Liver (tissue), 3 donors: ENCODE results near the gene WEE1.

Experiments used
- ATF3 ChIP-seq: IDR thresholded peaks from 2 replicates; pipeline ENCODE4 v1.6.1; 2016; ENCODE audit warnings: antibody characterized with exemption
- CTCF ChIP-seq: fragments of 150-350 bp; IDR thresholded peaks from 2 replicates; pipeline ENCODE4 v1.5.1; 2017; ENCODE audit warnings: improper control_type of control experiment, low read depth, low read length; ENCODE audit not compliant: missing input control
- GABPA ChIP-seq, 2 donors: IDR thresholded peaks in 1 of 2; conservative IDR thresholded peaks in 1 of 2; 2 replicates each; pipeline ENCODE4 v1.6.1; 2016; ENCODE audit warnings: antibody characterized with exemption in 2 of 2, mild to moderate bottlenecking in 1 of 2, moderate library complexity in 1 of 2
- MAX ChIP-seq: IDR thresholded peaks from 2 replicates; pipeline ENCODE4 v1.6.1; 2016; ENCODE audit warnings: antibody characterized with exemption
- NR2F2 ChIP-seq: IDR thresholded peaks from 2 replicates; pipeline ENCODE4 v1.6.1; 2016; ENCODE audit warnings: antibody characterized with exemption
- SP1 ChIP-seq: IDR thresholded peaks from 2 replicates; pipeline ENCODE4 v1.6.1; 2018; ENCODE audit warnings: antibody characterized with exemption, mild to moderate bottlenecking
- TF ChIP-seq, protein P1 (sequence below): IDR thresholded peaks from 2 replicates; pipeline ENCODE4 v1.6.1; 2016; ENCODE audit warnings: antibody characterized with exemption, mild to moderate bottlenecking
- donor health status: healthy.
- donor health status: healthy.

GRCh38 chr11:9604134-9604533, 30.7 kb downstream of the WEE1 start:
- no peak for TF ChIP-seq CTCF
- TF ChIP-seq ATF3 = no peak
- TF ChIP-seq GABPA (IDR thresholded peaks at IDR 0.05 in 1 of 2, conservative IDR thresholded peaks at IDR 0.05 in 1 of 2) = no peak
- TF ChIP-seq, protein P1, sequence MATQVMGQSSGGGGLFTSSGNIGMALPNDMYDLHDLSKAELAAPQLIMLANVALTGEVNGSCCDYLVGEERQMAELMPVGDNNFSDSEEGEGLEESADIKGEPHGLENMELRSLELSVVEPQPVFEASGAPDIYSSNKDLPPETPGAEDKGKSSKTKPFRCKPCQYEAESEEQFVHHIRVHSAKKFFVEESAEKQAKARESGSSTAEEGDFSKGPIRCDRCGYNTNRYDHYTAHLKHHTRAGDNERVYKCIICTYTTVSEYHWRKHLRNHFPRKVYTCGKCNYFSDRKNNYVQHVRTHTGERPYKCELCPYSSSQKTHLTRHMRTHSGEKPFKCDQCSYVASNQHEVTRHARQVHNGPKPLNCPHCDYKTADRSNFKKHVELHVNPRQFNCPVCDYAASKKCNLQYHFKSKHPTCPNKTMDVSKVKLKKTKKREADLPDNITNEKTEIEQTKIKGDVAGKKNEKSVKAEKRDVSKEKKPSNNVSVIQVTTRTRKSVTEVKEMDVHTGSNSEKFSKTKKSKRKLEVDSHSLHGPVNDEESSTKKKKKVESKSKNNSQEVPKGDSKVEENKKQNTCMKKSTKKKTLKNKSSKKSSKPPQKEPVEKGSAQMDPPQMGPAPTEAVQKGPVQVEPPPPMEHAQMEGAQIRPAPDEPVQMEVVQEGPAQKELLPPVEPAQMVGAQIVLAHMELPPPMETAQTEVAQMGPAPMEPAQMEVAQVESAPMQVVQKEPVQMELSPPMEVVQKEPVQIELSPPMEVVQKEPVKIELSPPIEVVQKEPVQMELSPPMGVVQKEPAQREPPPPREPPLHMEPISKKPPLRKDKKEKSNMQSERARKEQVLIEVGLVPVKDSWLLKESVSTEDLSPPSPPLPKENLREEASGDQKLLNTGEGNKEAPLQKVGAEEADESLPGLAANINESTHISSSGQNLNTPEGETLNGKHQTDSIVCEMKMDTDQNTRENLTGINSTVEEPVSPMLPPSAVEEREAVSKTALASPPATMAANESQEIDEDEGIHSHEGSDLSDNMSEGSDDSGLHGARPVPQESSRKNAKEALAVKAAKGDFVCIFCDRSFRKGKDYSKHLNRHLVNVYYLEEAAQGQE = no peak
- TF ChIP-seq NR2F2 = no peak
- no peak for TF ChIP-seq SP1
- TF ChIP-seq MAX = no peak
